ENCODE data around the gene PSMB5. TPM values are rescaled to one million over a fixed set of nuclear protein-coding genes. Genes with fewer than 3 reads are reported as not detected.

PSMB5 gene
- total and polyA plus RNA-seq, 2 of the 13 experiments (the other 11 are each of a cell fraction or from before 2014, with no cell fraction given), result 705 to 871 TPM

GRCh38 chr14:22976620-22977433 lies 57.9 kb downstream of the PSMB5 start (continued):
- TF ChIP-seq, protein P1, sequence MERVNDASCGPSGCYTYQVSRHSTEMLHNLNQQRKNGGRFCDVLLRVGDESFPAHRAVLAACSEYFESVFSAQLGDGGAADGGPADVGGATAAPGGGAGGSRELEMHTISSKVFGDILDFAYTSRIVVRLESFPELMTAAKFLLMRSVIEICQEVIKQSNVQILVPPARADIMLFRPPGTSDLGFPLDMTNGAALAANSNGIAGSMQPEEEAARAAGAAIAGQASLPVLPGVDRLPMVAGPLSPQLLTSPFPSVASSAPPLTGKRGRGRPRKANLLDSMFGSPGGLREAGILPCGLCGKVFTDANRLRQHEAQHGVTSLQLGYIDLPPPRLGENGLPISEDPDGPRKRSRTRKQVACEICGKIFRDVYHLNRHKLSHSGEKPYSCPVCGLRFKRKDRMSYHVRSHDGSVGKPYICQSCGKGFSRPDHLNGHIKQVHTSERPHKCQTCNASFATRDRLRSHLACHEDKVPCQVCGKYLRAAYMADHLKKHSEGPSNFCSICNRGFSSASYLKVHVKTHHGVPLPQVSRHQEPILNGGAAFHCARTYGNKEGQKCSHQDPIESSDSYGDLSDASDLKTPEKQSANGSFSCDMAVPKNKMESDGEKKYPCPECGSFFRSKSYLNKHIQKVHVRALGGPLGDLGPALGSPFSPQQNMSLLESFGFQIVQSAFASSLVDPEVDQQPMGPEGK (CRISPR knock-in tag; IDR thresholded peaks at IDR 0.05), result peak; percentile 99
- TF ChIP-seq ZNF605 (CRISPR knock-in tag; IDR thresholded peaks at IDR 0.05), result no peak
- TF ChIP-seq ZNF18 (CRISPR knock-in tag; IDR thresholded peaks at IDR 0.05; ENCODE audit: insufficient replicate concordance), result no peak
- TF ChIP-seq ZNF101 (CRISPR knock-in tag; IDR thresholded peaks at IDR 0.05; ENCODE audit: borderline replicate concordance, low read depth), result 0 out of 2 replicates have a peak, but pooled peaks have one; percentile 35
- TF ChIP-seq AHR (CRISPR knock-in tag; IDR thresholded peaks at IDR 0.05), result peak; percentile 57
- TF ChIP-seq GABPB1 (CRISPR knock-in tag; IDR thresholded peaks at IDR 0.05), result peak; percentile 54
- TF ChIP-seq ZNF331 (CRISPR knock-in tag; IDR thresholded peaks at IDR 0.05), result peak; percentile 91
- no peak for TF ChIP-seq NFIC (IDR thresholded peaks at IDR 0.05; ENCODE audit: low read length)
- peak; percentile 70; the same call in 1 of the 2 replicates for TF ChIP-seq GZF1 (CRISPR knock-in tag; IDR thresholded peaks at IDR 0.05)
- TF ChIP-seq, protein P2, sequence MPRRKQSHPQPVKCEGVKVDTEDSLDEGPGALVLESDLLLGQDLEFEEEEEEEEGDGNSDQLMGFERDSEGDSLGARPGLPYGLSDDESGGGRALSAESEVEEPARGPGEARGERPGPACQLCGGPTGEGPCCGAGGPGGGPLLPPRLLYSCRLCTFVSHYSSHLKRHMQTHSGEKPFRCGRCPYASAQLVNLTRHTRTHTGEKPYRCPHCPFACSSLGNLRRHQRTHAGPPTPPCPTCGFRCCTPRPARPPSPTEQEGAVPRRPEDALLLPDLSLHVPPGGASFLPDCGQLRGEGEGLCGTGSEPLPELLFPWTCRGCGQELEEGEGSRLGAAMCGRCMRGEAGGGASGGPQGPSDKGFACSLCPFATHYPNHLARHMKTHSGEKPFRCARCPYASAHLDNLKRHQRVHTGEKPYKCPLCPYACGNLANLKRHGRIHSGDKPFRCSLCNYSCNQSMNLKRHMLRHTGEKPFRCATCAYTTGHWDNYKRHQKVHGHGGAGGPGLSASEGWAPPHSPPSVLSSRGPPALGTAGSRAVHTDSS (CRISPR knock-in tag; conservative IDR thresholded peaks at IDR 0.05), result no peak
- peak; percentile 96 for TF ChIP-seq SAP130 (CRISPR knock-in tag; IDR thresholded peaks at IDR 0.05; ENCODE audit: low read depth)
- no peak for TF ChIP-seq SNAI1 (CRISPR knock-in tag; IDR thresholded peaks at IDR 0.05; ENCODE audit: borderline replicate concordance)
- no peak for TF ChIP-seq ZNF660 (CRISPR knock-in tag; IDR thresholded peaks at IDR 0.05; ENCODE audit: borderline replicate concordance, low read depth)
- TF ChIP-seq ZNF382 (CRISPR knock-in tag; IDR thresholded peaks at IDR 0.05; ENCODE audit: borderline replicate concordance), result no peak
- TF ChIP-seq NFIB (CRISPR knock-in tag; IDR thresholded peaks at IDR 0.05; ENCODE audit: borderline replicate concordance), result no peak
- TF ChIP-seq ZNF251 (CRISPR knock-in tag; IDR thresholded peaks at IDR 0.05), result peak; percentile 89; the same call in 1 of the 2 replicates
- peak; percentile 66; the same call in 1 of the 2 replicates for TF ChIP-seq ZNF33B (CRISPR knock-in tag; IDR thresholded peaks at IDR 0.05)
- TF ChIP-seq, protein P3, sequence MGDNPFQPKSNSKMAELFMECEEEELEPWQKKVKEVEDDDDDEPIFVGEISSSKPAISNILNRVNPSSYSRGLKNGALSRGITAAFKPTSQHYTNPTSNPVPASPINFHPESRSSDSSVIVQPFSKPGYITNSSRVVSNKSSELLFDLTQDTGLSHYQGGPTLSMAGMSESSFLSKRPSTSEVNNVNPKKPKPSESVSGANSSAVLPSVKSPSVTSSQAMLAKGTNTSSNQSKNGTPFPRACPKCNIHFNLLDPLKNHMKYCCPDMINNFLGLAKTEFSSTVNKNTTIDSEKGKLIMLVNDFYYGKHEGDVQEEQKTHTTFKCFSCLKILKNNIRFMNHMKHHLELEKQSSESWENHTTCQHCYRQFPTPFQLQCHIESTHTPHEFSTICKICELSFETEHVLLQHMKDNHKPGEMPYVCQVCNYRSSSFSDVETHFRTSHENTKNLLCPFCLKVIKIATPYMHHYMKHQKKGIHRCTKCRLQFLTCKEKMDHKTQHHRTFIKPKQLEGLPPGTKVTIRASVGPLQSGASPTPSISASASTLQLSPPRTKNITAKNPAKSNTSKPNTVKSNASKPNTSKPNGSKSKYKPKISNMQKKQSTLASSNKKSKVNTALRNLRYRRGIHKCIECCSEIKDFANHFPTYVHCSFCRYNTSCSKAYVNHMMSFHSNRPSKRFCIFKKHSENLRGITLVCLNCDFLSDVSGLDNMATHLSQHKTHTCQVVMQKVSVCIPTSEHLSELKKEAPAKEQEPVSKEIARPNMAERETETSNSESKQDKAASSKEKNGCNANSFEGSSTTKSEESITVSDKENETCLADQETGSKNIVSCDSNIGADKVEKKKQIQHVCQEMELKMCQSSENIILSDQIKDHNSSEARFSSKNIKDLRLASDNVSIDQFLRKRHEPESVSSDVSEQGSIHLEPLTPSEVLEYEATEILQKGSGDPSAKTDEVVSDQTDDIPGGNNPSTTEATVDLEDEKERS (CRISPR knock-in tag; IDR thresholded peaks at IDR 0.05), result peak; percentile 51; the same call in 1 of the 2 replicates
- peak; percentile 23; the same call in 1 of the 2 replicates for TF ChIP-seq KDM5A (IDR thresholded peaks at IDR 0.05; ENCODE audit: borderline replicate concordance, low read length)
- 0 out of 2 replicates have a peak, but pooled peaks have one; percentile 9 for TF ChIP-seq MZF1 (CRISPR knock-in tag; IDR thresholded peaks at IDR 0.05; ENCODE audit: borderline replicate concordance)
- no peak for TF ChIP-seq ZEB1 (IDR thresholded peaks at IDR 0.05; ENCODE audit: insufficient replicate concordance, low read depth)
